GM12878 (cell line): Measurements from ENCODE around the gene PDILT. TPM values are rescaled to one million over a fixed set of nuclear protein-coding genes. Genes with fewer than 3 reads are reported as not detected.

Source experiments
- ATAC-seq: fragments of 200-7000 bp; cut with Tn5 transposase; 3 replicates; pipeline ENCODE4 v1.9.1; 2020; ENCODE audit warnings: mild to moderate bottlenecking, moderate library complexity
- BruUV-seq: library from RNA; stranded (reverse); fragments of 400-500 nt; replicated peaks from 2 replicates; lab custom pipeline; 2021; lab: Mats Ljungman, UMichigan
- CTCF ChIA-PET: fragments of 300-600 bp; sonication (Branson Sonifier 250); formaldehyde crosslinking; extraction: SDS; loops from one replicate; lab custom pipeline; 2021; ENCODE audit warnings: inconsistent platforms; lab: Yijun Ruan, JAX
- POLR2A ChIA-PET: fragments of 350-600 bp; formaldehyde crosslinking; extraction: SDS; loops from one replicate; lab custom pipeline; 2021; ENCODE audit warnings: inconsistent platforms; lab: Charles Lee
- RAD21 ChIA-PET: fragments of 300-600 bp; sonication (Branson Sonifier 250); formaldehyde crosslinking; loops from one replicate; lab custom pipeline; 2023; ENCODE audit warnings: antibody characterized with exemption; ENCODE audit not compliant: unreplicated experiment; lab: Charles Lee
- SMC1A ChIA-PET: fragments of 300-600 bp; sonication (Branson Sonifier 250); formaldehyde crosslinking; loops from one replicate; lab custom pipeline; 2023; ENCODE audit not compliant: unreplicated experiment, uncharacterized antibody; lab: Charles Lee
- DNase-seq: peaks from one replicate; pipeline ENCODE4 v3.0.0-alpha.2; 2011; ENCODE audit warnings: low read depth, low spot score
- FAIRE-seq: peaks from 3 replicates; lab custom pipeline; 2011; peaks lifted over from hg19 to GRCh38; lab: Jason Lieb, UNC
- H2AFZ ChIP-seq: 2 replicates; pipeline ENCODE4 v1.6.0; 2011; ENCODE audit warnings: low read depth, low read length, control low read depth; ENCODE audit not compliant: control insufficient read depth
- H3K27ac ChIP-seq: 2 replicates; pipeline ENCODE4 v1.5.1; 2011; ENCODE audit warnings: control low read depth; ENCODE audit not compliant: control insufficient read depth, insufficient read depth
- H3K27me3 ChIP-seq, 2 experiments: replicated peaks in 1 of 2; 2 replicates each; pipeline versions ENCODE4 v1.6.0 to v1.6.1; 2011; ENCODE audit warnings: low read length in 1 of 2; ENCODE audit not compliant: control insufficient read depth in 2 of 2, insufficient read depth in 2 of 2
- H3K36me3 ChIP-seq, 2 experiments: 2 replicates each; pipeline ENCODE4 v1.5.1; 2011; ENCODE audit warnings: low read length in 1 of 2; ENCODE audit not compliant: control insufficient read depth in 2 of 2, insufficient read depth in 2 of 2
- H3K4me1 ChIP-seq: 2 replicates; pipeline ENCODE4 v1.6.1; 2011; ENCODE audit warnings: mild to moderate bottlenecking, low read length, moderate library complexity, mixed read lengths; ENCODE audit not compliant: control insufficient read depth, insufficient read depth
- H3K4me2 ChIP-seq: 2 replicates; pipeline ENCODE4 v1.6.0; 2011; ENCODE audit warnings: control low read depth; ENCODE audit not compliant: control insufficient read depth, insufficient read depth
- H3K4me3 ChIP-seq: fragments of 200-600 bp; sonication (generic); 2 replicates; pipeline ENCODE4 v1.5.1; 2016
- H3K79me2 ChIP-seq: 2 replicates; pipeline ENCODE4 v1.6.0; 2011; ENCODE audit warnings: low read length; ENCODE audit not compliant: control insufficient read depth, insufficient read depth
- H3K9ac ChIP-seq: 2 replicates; pipeline ENCODE4 v1.8.0; 2011; ENCODE audit warnings: low read length, control low read depth, mixed read lengths; ENCODE audit not compliant: control insufficient read depth, insufficient read depth
- H3K9me3 ChIP-seq: replicated peaks from 3 replicates; pipeline ENCODE4 v1.5.1; 2011; ENCODE audit warnings: mild to moderate bottlenecking, low read length; ENCODE audit not compliant: control insufficient read depth, insufficient read depth
- H4K20me1 ChIP-seq: 2 replicates; pipeline ENCODE4 v1.6.0; 2011; ENCODE audit not compliant: control insufficient read depth, insufficient read depth
- ESRRA ChIP-seq: IDR thresholded peaks from 2 replicates; pipeline ENCODE4 v1.6.1; 2012; ENCODE audit warnings: mild to moderate bottlenecking, low read length, improper control_type of control experiment
- FOXM1 ChIP-seq: IDR thresholded peaks from 2 replicates; pipeline ENCODE4 v1.6.1; 2012; ENCODE audit warnings: low read depth, mild to moderate bottlenecking, inconsistent platforms, low read length, moderate library complexity
- KDM1A ChIP-seq: fragments of 200-600 bp; sonication (generic); IDR thresholded peaks from 2 replicates; pipeline ENCODE4 v1.6.1; 2016; ENCODE audit warnings: borderline replicate concordance
- STAT3 ChIP-seq: IDR thresholded peaks from 2 replicates; pipeline ENCODE4 v1.6.1; 2011; ENCODE audit warnings: low read depth, low read length, improper control_type of control experiment
- ZBED1 ChIP-seq: IDR thresholded peaks from 2 replicates; pipeline ENCODE4 v1.6.1; 2016; ENCODE audit warnings: borderline replicate concordance
- WGBS: methylation state at CpG from one replicate; pipeline ENCODE4 v1.1.6; 2016; ENCODE audit warnings: low lambda C conversion rate; ENCODE audit not compliant: insufficient replicate concordance, insufficient coverage; ENCODE audit errors: missing lambda C conversion rate; 5-methylcytosine and 5-hydroxymethylcytosine counted together
- in situ Hi-C: fragments of 300-500 bp; cut with MboI; formaldehyde crosslinking; loops from 9 replicates; pipeline ENCODE4 v1.14.3; 2018; ENCODE audit warnings: mixed read lengths
- intact Hi-C: fragments of 100-400 bp; cut with micrococcal nuclease; formaldehyde crosslinking; loops from one replicate; pipeline ENCODE4 v1.14.2; 2022; ENCODE audit not compliant: unreplicated experiment
- polyA plus RNA-seq, 11 experiments: library from polyadenylated mRNA; depleted of rRNA in 4 of 11; unstranded in 6 of 11; stranded (reverse) in 5 of 11; fragments of >200 nt; fragmentation: Nextera tagmentation in 4 of 11; fragmentation: Illumina TruSeq in 1 of 11; extraction: Ambion mirVana in 4 of 11; extraction: Trizol in 1 of 11; gene quantifications; 1 replicate in 1 of 11; 2 replicates in 10 of 11; pipeline versions ENCODE4 v1.2.1 to v1.2.3, GENCODE V29; 2011 to 2016; ENCODE audit warnings: inconsistent platforms in 2 of 11, missing spikeins in 2 of 11, low read depth in 1 of 11
- total RNA-seq, 4 experiments: library from RNA; depleted of rRNA in 3 of 4; stranded (reverse); fragments of >200 nt in 3 of 4; fragmentation: Illumina TruSeq in 1 of 4; extraction: Trizol in 1 of 4; gene quantifications; 2 replicates each; pipeline versions ENCODE4 v1.2.1 to v1.2.3, GENCODE V29; 2013 to 2021
- TF ChIP-seq, protein P1 (sequence below): IDR thresholded peaks from 2 replicates; pipeline ENCODE4 v1.6.1; 2011; ENCODE audit warnings: low read depth, low read length, improper control_type of control experiment, borderline replicate concordance

PDILT gene
- total and polyA plus RNA-seq, 10 of the 15 experiments (the other 5 are each of a cell fraction or from before 2014, with no cell fraction given) = not detected

DNA sequence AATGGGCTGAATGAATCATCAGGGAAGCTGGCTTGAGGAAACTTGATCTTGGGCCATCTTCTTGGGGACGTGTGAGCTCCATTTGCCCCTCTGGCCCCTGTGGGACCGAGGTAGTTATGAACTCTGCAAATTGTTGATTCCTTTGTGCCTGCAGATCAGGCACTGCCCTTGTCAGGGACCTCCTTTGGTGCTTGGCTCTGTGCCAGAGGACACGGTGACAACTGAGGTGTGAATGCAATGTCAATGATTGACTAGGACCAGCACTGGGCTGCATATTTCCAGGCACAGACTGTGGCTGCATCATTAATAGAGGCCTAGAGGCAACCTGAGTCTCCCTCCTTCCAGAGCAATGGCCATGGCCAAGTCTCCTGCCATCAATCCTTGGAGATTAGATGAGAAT, 23.8 kb downstream of the PDILT start:
- no peak for FAIRE-seq
- CTCF ChIA-PET = interaction anchor here (1.1 to 1.4 kb wide), 2 partner anchors 473 to 482 kb away, joined by 3 to 4 read pairs; no protein-coding TSS in a partner anchor
- no peaks in the 10 kb centered on the region for H3K36me3 ChIP-seq
- TF ChIP-seq ZBED1 = no peak
- TF ChIP-seq, all 136 proteins: peak for 0
- 26% methylated on average over 3 of the region's 3 CpGs for WGBS
- Histone ChIP-seq H3K9ac (no peak overlapping the region), H3K9me3 (no peaks in the 10 kb centered on the region), H3K4me1 (no peaks in the 10 kb centered on the region), H2AFZ (no peak overlapping the region), H3K4me2 (no peak overlapping the region), H3K27me3 (peaks cover 0 to 2% of the 10 kb centered on the region in 2 experiments; a peak in 2 of 4 replicates), H3K27ac (no peak overlapping the region), H4K20me1 (no peaks in the 10 kb centered on the region), H3K79me2 (no peaks in the 10 kb centered on the region), H3K4me3 (no peak overlapping the region)
- RAD21 ChIA-PET = interaction anchor here (1.4 kb wide), 1 partner anchor 473 kb away, joined by 4 read pairs; no protein-coding TSS in a partner anchor
- BruUV-seq = no TSS peak
- intact Hi-C loops = loop anchor here (10.0 kb wide), 1 partner anchor 324 kb away; no protein-coding TSS in a partner anchor
- SMC1A ChIA-PET = no interaction called here
- ATAC-seq (no peak), DNase-seq (no peak)
- in situ Hi-C loops = loop anchor here (5.0 kb wide), 1 partner anchor 473 kb away; no protein-coding TSS in a partner anchor
- POLR2A ChIA-PET = no interaction called here

DNA sequence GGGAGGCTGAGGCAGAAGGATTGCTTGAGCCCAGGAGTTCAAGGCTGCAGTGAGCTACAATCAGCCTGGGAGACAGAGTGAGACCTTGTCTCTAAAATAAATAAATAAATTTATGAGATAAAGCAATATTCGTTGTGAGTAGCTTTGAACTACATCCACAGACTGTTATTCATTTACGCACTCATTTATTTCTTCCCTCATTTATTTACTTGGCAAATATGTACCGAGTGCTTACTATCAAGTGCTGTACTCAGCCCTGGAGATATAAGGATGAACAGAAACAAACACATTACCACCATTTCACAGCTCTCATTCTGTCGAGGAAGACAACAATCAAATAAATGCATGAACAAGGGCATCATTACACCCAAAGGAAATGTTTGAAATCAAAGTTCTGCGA, 27.4 kb downstream of the PDILT start:
- in situ Hi-C loops (no loop called here), intact Hi-C loops (no loop called here)
- no peak overlapping the region for H3K4me3 ChIP-seq
- H3K9ac ChIP-seq = no peak overlapping the region
- H3K79me2 ChIP-seq = no peaks in the 10 kb centered on the region
- H3K4me1 ChIP-seq = no peaks in the 10 kb centered on the region
- ATAC-seq (no peak), FAIRE-seq (no peak), DNase-seq (no peak)
- H3K27me3 ChIP-seq = peaks cover 0 to 2% of the 10 kb centered on the region in 2 experiments; a peak in 2 of 4 replicates
- SMC1A ChIA-PET = interaction anchor here (1.1 kb wide), 1 partner anchor 8 kb away, joined by 4 read pairs; no protein-coding TSS in a partner anchor
- CTCF ChIA-PET = interaction anchor here (0.9 to 6.2 kb wide), 5 partner anchors 7 to 478 kb away, joined by 3 to 44 read pairs (median 4); no protein-coding TSS in a partner anchor
- H2AFZ ChIP-seq = no peak overlapping the region
- RAD21 ChIA-PET = no interaction called here
- POLR2A ChIA-PET = no interaction called here
- no peaks in the 10 kb centered on the region for H3K36me3 ChIP-seq
- H3K9me3 ChIP-seq = no peaks in the 10 kb centered on the region
- TF ChIP-seq FOXM1 = no peak
- no peak for TF ChIP-seq ESRRA
- TF ChIP-seq KDM1A = no peak
- TF ChIP-seq, protein P1, sequence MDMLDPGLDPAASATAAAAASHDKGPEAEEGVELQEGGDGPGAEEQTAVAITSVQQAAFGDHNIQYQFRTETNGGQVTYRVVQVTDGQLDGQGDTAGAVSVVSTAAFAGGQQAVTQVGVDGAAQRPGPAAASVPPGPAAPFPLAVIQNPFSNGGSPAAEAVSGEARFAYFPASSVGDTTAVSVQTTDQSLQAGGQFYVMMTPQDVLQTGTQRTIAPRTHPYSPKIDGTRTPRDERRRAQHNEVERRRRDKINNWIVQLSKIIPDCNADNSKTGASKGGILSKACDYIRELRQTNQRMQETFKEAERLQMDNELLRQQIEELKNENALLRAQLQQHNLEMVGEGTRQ = no peak
- TF ChIP-seq STAT3 = no peak
- H3K4me2 ChIP-seq = no peak overlapping the region
- H3K27ac ChIP-seq = no peak overlapping the region
- H4K20me1 ChIP-seq = no peaks in the 10 kb centered on the region
- 40% methylated on average over 5 of the region's 5 CpGs for WGBS
- no TSS peak for BruUV-seq
